ENCODE measurements around the gene ZNF593OS. TPM values are rescaled to one million over a fixed set of nuclear protein-coding genes. Genes with fewer than 3 reads are reported as not detected.

The ZNF593OS gene
- total RNA-seq, 1 experiment from 2014 or later, result not detected

- peaks cover 2% of the 10 kb centered on the region; the same call in 1 of the 2 replicates for H3K27me3 Mint-ChIP-seq (ENCODE audit: low read depth)
- WGBS (ENCODE audit: extremely low coverage, insufficient read length, low lambda C conversion rate), result no CpG with 5 or more reads among the region's 7 CpGs
- H3K4me2 ChIP-seq (ENCODE audit: insufficient read depth, insufficient read length, low read length), result no peak overlapping the region
- H3K27ac Mint-ChIP-seq, result peak overlapping the region in 2 of 3 experiments; percentile 92 to 93; a peak in 4 of 7 replicates
- H2BK5ac ChIP-seq (ENCODE audit: insufficient read length, low read length), result no peak overlapping the region
- no peak overlapping the region for H3K4ac ChIP-seq (ENCODE audit: low read depth, low read length)
- no peaks in the 10 kb centered on the region for H3K79me2 ChIP-seq (ENCODE audit: insufficient read depth, low read length)
- no peak overlapping the region for H4K8ac ChIP-seq (replicated peaks; ENCODE audit: insufficient read length, low read depth, low read length)
- no peak overlapping the region for H3K18ac ChIP-seq (ENCODE audit: insufficient read length, low read depth, low read length)
- no peak overlapping the region for H2AFZ ChIP-seq (ENCODE audit: low read length)
- H3K9me3 Mint-ChIP-seq, result no peaks in the 10 kb centered on the region
- peaks cover 5 to 28% (median 11%) of the 10 kb centered on the region in 3 experiments; a peak in 5 of 7 replicates for H3K36me3 Mint-ChIP-seq (ENCODE audit: insufficient read depth in 1 of 3, low read depth in 3 of 3)
- H3K4me3 Mint-ChIP-seq, result no peak overlapping the region
- H2BK12ac ChIP-seq (ENCODE audit: insufficient read length, low read depth, low read length), result no peak overlapping the region
- H4K20me1 ChIP-seq (ENCODE audit: control insufficient read depth, insufficient read depth, insufficient read length), result no peaks in the 10 kb centered on the region
- no peak overlapping the region for H2AK5ac ChIP-seq (ENCODE audit: insufficient read length, low read length)
- no peak overlapping the region for H3K14ac ChIP-seq (ENCODE audit: insufficient read depth, low read length)
- DNase-seq, result no peak
- no peak overlapping the region for H3K9ac ChIP-seq (ENCODE audit: extremely low read depth, insufficient read length, low read length)
- H3K27me3 ChIP-seq (ENCODE audit: insufficient read depth, low read length), result no peaks in the 10 kb centered on the region
- no peaks in the 10 kb centered on the region for H3K23me2 ChIP-seq (ENCODE audit: insufficient read length, low read depth, low read length, poor library complexity, severe bottlenecking)
- H3K9me3 ChIP-seq (ENCODE audit: control insufficient read depth, low read depth, low read length), result no peaks in the 10 kb centered on the region
- H3K4me1 ChIP-seq (ENCODE audit: insufficient read depth, low read length), result no peaks in the 10 kb centered on the region
- H2BK15ac ChIP-seq (ENCODE audit: low read depth, low read length), result no peak overlapping the region
- no peak overlapping the region for H4K5ac ChIP-seq (ENCODE audit: insufficient read length, low read depth, low read length)
- H3K4me1 Mint-ChIP-seq, result peaks cover 13 to 19% of the 10 kb centered on the region in 2 experiments
- no peak overlapping the region for H2BK20ac ChIP-seq (ENCODE audit: low read depth, low read length, poor library complexity, severe bottlenecking)
- H3T11ph ChIP-seq (ENCODE audit: low read length), result no peak overlapping the region
- no peak overlapping the region for H2BK120ac ChIP-seq (ENCODE audit: low read depth, low read length, poor library complexity, severe bottlenecking)
- H3K23ac ChIP-seq (ENCODE audit: insufficient read length, low read depth, low read length), result no peak overlapping the region
- H3K79me1 ChIP-seq (ENCODE audit: insufficient read depth, low read depth, low read length, poor library complexity, severe bottlenecking), result no peaks in the 10 kb centered on the region
- TF ChIP-seq CTCF (conservative IDR thresholded peaks at IDR 0.05), result no peak
- no peak overlapping the region for H4K91ac ChIP-seq (ENCODE audit: insufficient read length, low read depth, low read length)
- H3K27ac ChIP-seq (ENCODE audit: insufficient read length, low read depth, low read length), result no peak overlapping the region
- no peak overlapping the region for H3K56ac ChIP-seq (ENCODE audit: insufficient read length, low read depth, low read length)
Observed at GRCh38 chr1:26189751-26190275, 18.2 kb upstream of the ZNF593OS start.

All from H9 (cell line).